ENCODE data around the gene FAM32A.

- TF ChIP-seq EZH2 (IDR thresholded peaks at IDR 0.05; ENCODE audit: low read length, unreplicated experiment): no peak
- TF ChIP-seq, protein P1, sequence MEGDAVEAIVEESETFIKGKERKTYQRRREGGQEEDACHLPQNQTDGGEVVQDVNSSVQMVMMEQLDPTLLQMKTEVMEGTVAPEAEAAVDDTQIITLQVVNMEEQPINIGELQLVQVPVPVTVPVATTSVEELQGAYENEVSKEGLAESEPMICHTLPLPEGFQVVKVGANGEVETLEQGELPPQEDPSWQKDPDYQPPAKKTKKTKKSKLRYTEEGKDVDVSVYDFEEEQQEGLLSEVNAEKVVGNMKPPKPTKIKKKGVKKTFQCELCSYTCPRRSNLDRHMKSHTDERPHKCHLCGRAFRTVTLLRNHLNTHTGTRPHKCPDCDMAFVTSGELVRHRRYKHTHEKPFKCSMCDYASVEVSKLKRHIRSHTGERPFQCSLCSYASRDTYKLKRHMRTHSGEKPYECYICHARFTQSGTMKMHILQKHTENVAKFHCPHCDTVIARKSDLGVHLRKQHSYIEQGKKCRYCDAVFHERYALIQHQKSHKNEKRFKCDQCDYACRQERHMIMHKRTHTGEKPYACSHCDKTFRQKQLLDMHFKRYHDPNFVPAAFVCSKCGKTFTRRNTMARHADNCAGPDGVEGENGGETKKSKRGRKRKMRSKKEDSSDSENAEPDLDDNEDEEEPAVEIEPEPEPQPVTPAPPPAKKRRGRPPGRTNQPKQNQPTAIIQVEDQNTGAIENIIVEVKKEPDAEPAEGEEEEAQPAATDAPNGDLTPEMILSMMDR (conservative IDR thresholded peaks at IDR 0.05; ENCODE audit: low read depth, low read length): no peak
These were observed 516 bp upstream of the FAM32A start for GRCh38 chr19:16184665-16185122.

Data from PC-3 (cell line).